ENCODE data around the gene SLC13A2. TPM values are rescaled to one million over a fixed set of nuclear protein-coding genes. Genes with fewer than 3 reads are reported as not detected.

The SLC13A2 gene
- polyA plus RNA-seq, 1 donor (not counting 4 experiments of a cell fraction or from before 2014, with no cell fraction given): not detected

DNA sequence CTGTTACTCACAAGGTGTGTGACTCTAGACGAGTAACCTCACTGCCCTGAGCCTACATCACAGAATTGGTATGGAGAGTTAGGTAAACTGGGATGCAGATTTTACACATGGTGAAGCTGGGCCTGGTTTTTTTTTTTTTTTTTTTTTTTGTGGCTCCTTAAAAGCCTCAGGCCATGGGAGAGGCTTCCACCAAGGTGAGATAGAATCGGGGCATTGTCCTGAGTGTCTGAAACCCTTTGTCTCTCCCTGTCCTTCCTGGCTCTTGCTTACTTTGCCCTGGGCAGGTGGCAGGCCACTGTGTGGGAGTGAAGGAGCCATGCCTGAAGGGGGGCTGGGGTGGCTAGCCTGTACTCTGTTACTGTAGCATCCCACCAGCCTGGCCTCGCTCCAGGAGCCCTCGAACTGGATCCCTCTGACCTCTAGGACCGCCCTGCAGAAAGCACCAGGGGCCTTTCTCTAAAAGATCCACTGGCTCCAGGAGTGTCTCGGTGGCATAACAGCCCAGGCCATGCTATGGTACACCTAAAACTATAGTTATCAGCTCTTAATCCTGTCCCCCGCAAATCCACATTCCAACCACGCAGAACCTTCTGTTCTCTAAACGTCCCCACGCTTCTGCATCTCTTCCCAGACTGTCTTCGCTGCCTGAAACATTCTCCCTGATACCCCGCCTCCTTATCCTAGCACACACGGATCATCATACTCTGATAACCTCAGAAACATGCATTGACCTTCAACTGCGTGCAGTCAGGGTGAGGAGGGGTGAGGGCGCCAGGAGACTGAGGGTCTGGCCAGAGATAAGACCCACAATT lies 1.7 kb upstream of the SLC13A2 start:
- Histone ChIP-seq H3K9me3 (ENCODE audit: control insufficient read depth, low read depth, low read length) (no peaks in the 10 kb centered on the region), H3K4me2 (ENCODE audit: control insufficient read depth, extremely low read depth, insufficient read depth, low read depth, low read length) (no peak overlapping the region), H2AFZ (ENCODE audit: control insufficient read depth, low read length) (no peak overlapping the region), H4K20me1 (ENCODE audit: control insufficient read depth, extremely low read depth, insufficient read depth, low read length) (no peaks in the 10 kb centered on the region), H3K27me3 (ENCODE audit: control insufficient read depth, extremely low read depth, insufficient read depth, low read length) (peaks cover 9% of the 10 kb centered on the region), H3K9ac (ENCODE audit: control insufficient read depth, extremely low read depth, insufficient read depth, low read length) (no peak overlapping the region), H3K4me3 (ENCODE audit: control insufficient read depth in 2 of 3, extremely low read depth in 1 of 3, insufficient read depth in 2 of 3, low read depth in 1 of 3, low read length in 3 of 3) (no peak overlapping the region), H3K27ac (ENCODE audit: control insufficient read depth, insufficient read depth, low read length) (no peak overlapping the region), H3K9me1 (ENCODE audit: control insufficient read depth, extremely low read depth, insufficient read depth, low read length) (no peaks in the 10 kb centered on the region), H3K4me1 (ENCODE audit: control insufficient read depth, extremely low read depth, insufficient read depth, low read length) (no peaks in the 10 kb centered on the region), H3K79me2 (ENCODE audit: control insufficient read depth, insufficient read depth, low read length) (no peaks in the 10 kb centered on the region), H3K36me3 (ENCODE audit: control insufficient read depth in 2 of 2, extremely low read depth in 1 of 2, insufficient read depth in 2 of 2, low read length in 2 of 2) (no peaks in the 10 kb centered on the region)
- dilution Hi-C loops (cut with MboI; ENCODE audit: extremely low pct_ligation_motif_present, low sequenced_read_pairs): no loop called here
- TF ChIP-seq, protein P1, sequence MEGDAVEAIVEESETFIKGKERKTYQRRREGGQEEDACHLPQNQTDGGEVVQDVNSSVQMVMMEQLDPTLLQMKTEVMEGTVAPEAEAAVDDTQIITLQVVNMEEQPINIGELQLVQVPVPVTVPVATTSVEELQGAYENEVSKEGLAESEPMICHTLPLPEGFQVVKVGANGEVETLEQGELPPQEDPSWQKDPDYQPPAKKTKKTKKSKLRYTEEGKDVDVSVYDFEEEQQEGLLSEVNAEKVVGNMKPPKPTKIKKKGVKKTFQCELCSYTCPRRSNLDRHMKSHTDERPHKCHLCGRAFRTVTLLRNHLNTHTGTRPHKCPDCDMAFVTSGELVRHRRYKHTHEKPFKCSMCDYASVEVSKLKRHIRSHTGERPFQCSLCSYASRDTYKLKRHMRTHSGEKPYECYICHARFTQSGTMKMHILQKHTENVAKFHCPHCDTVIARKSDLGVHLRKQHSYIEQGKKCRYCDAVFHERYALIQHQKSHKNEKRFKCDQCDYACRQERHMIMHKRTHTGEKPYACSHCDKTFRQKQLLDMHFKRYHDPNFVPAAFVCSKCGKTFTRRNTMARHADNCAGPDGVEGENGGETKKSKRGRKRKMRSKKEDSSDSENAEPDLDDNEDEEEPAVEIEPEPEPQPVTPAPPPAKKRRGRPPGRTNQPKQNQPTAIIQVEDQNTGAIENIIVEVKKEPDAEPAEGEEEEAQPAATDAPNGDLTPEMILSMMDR (optimal IDR thresholded peaks at IDR 0.05 in 1 of 3, IDR thresholded peaks at IDR 0.05 in 1 of 3, conservative IDR thresholded peaks at IDR 0.05 in 1 of 3; ENCODE audit: extremely low read depth in 1 of 3, insufficient read depth in 2 of 3, low read length in 3 of 3): no peak
- no peak for TF ChIP-seq EZH2 (IDR thresholded peaks at IDR 0.05; ENCODE audit: low read length)
- FAIRE-seq: peak; percentile 17
- DNase-seq (ENCODE audit: low read depth, low spot score): peak; percentile 19

DNA sequence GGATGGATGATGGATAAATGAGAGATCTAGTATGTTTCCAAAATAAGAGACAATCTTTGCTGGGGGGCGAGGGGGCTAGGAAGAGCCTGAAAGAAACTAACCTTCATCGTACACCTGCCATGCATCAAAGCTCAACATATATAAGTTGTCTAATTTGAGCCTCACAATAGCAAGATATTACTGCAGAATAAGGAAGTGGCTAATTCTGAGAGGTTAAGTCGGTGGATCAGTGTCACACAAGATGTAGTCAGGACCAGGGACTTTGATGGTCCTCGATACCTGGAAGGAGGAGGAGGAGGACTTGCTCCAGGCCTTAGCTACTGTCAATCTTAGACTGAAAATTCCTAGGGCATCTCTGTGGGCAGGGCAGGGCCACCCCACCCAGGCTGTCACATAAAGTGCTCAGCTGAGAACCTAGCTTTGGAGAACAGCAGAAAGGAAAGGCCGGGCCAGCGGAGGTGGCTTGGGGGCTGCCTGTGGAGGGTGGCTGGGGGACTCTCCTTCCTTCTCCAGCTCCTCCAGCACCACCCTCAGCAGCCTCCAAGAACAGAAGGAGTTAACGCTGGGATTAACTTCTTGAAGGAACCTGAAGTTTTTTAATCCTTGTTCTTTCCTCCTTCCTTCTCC lies 460 bp upstream of the SLC13A2 start:
- Histone ChIP-seq H3K36me3 (ENCODE audit: control insufficient read depth in 2 of 2, extremely low read depth in 1 of 2, insufficient read depth in 2 of 2, low read length in 2 of 2) (no peaks in the 10 kb centered on the region), H3K27me3 (ENCODE audit: control insufficient read depth, extremely low read depth, insufficient read depth, low read length) (peaks cover 9% of the 10 kb centered on the region), H3K9ac (ENCODE audit: control insufficient read depth, extremely low read depth, insufficient read depth, low read length) (no peak overlapping the region), H3K9me3 (ENCODE audit: control insufficient read depth, low read depth, low read length) (no peaks in the 10 kb centered on the region), H2AFZ (ENCODE audit: control insufficient read depth, low read length) (no peak overlapping the region), H4K20me1 (ENCODE audit: control insufficient read depth, extremely low read depth, insufficient read depth, low read length) (no peaks in the 10 kb centered on the region), H3K9me1 (ENCODE audit: control insufficient read depth, extremely low read depth, insufficient read depth, low read length) (no peaks in the 10 kb centered on the region), H3K4me3 (ENCODE audit: control insufficient read depth in 2 of 3, extremely low read depth in 1 of 3, insufficient read depth in 2 of 3, low read depth in 1 of 3, low read length in 3 of 3) (no peak overlapping the region), H3K4me2 (ENCODE audit: control insufficient read depth, extremely low read depth, insufficient read depth, low read depth, low read length) (no peak overlapping the region), H3K79me2 (ENCODE audit: control insufficient read depth, insufficient read depth, low read length) (no peaks in the 10 kb centered on the region), H3K4me1 (ENCODE audit: control insufficient read depth, extremely low read depth, insufficient read depth, low read length) (no peaks in the 10 kb centered on the region), H3K27ac (ENCODE audit: control insufficient read depth, insufficient read depth, low read length) (no peak overlapping the region)
- dilution Hi-C loops (cut with MboI; ENCODE audit: extremely low pct_ligation_motif_present, low sequenced_read_pairs): no loop called here
- TF ChIP-seq EZH2 (IDR thresholded peaks at IDR 0.05; ENCODE audit: low read length): no peak
- TF ChIP-seq, protein P1 (optimal IDR thresholded peaks at IDR 0.05 in 1 of 3, IDR thresholded peaks at IDR 0.05 in 1 of 3, conservative IDR thresholded peaks at IDR 0.05 in 1 of 3; ENCODE audit: extremely low read depth in 1 of 3, insufficient read depth in 2 of 3, low read length in 3 of 3): no peak
- FAIRE-seq: no peak
- DNase-seq (ENCODE audit: low read depth, low spot score): no peak

Data from keratinocyte (primary cell).